ENCODE measurements around the gene EPHA7.

EPHA7 gene

GRCh38 chr6:93393554-93394074, 25.7 kb downstream of the EPHA7 start:
- DNase-seq (ENCODE audit: low spot score), result no peak

- no peak for DNase-seq (ENCODE audit: low spot score)
Observed at GRCh38 chr6:93392797-93393196, 26.6 kb downstream of the EPHA7 start.

GRCh38 chr6:93391965-93392364, 27.4 kb downstream of the EPHA7 start:
- DNase-seq (ENCODE audit: low spot score), result no peak

GRCh38 chr6:93389192-93389591, 30.2 kb downstream of the EPHA7 start:
- no peak for DNase-seq (ENCODE audit: low spot score)

- no peak for DNase-seq (ENCODE audit: low spot score)
Observed at GRCh38 chr6:93388070-93388469, 31.3 kb downstream of the EPHA7 start.

- no peak for DNase-seq (ENCODE audit: low spot score)
Observed at GRCh38 chr6:93376026-93376540, 43.3 kb downstream of the EPHA7 start.

GRCh38 chr6:93373445-93373844, 45.9 kb downstream of the EPHA7 start:
- no peak for DNase-seq (ENCODE audit: low spot score)

GRCh38 chr6:93371756-93372155, 47.6 kb downstream of the EPHA7 start:
- no peak for DNase-seq (ENCODE audit: low spot score)

GRCh38 chr6:93369586-93370134, 49.7 kb downstream of the EPHA7 start:
- DNase-seq (ENCODE audit: low spot score), result no peak

GRCh38 chr6:93366506-93366905, 52.9 kb downstream of the EPHA7 start:
- no peak for DNase-seq (ENCODE audit: low spot score)

GRCh38 chr6:93365445-93365844, 53.9 kb downstream of the EPHA7 start:
- DNase-seq (ENCODE audit: low spot score), result no peak

GRCh38 chr6:93358435-93358834, 60.9 kb downstream of the EPHA7 start:
- DNase-seq (ENCODE audit: low spot score), result no peak

GRCh38 chr6:93352604-93353003, 66.8 kb downstream of the EPHA7 start:
- no peak for DNase-seq (ENCODE audit: low spot score)

GRCh38 chr6:93351222-93351621, 68.1 kb downstream of the EPHA7 start:
- no peak for DNase-seq (ENCODE audit: low spot score)

- DNase-seq (ENCODE audit: low spot score), result no peak
Observed at GRCh38 chr6:93350774-93351173, 68.6 kb downstream of the EPHA7 start.

- no peak for DNase-seq (ENCODE audit: low spot score)
Observed at GRCh38 chr6:93344333-93344835, 75.0 kb downstream of the EPHA7 start.

- no peak for DNase-seq (ENCODE audit: low spot score)
Observed at GRCh38 chr6:93343476-93343875, 75.9 kb downstream of the EPHA7 start.

GRCh38 chr6:93341900-93342613, 77.3 kb downstream of the EPHA7 start:
- no peak for DNase-seq (ENCODE audit: low spot score)

- DNase-seq (ENCODE audit: low spot score), result no peak
Observed at GRCh38 chr6:93337772-93338394, 81.5 kb downstream of the EPHA7 start.

- DNase-seq (ENCODE audit: low spot score), result no peak
Observed at GRCh38 chr6:93337014-93337413, 82.3 kb downstream of the EPHA7 start.

GRCh38 chr6:93329301-93330000, 89.9 kb downstream of the EPHA7 start:
- no peak for DNase-seq (ENCODE audit: low spot score)

- DNase-seq (ENCODE audit: low spot score), result no peak
Observed at GRCh38 chr6:93327857-93328256, 91.5 kb downstream of the EPHA7 start.
